Mucosa of rectum (tissue), 2 donors: ENCODE measurements around the gene IFNAR1.
A peak's percentile ranks its signal among the peaks of the same experiment; 100 is the strongest.
"Not testable (repeated sequence)": the region's sequence is repeated elsewhere in the genome, so short reads cannot be mapped to it uniquely, and the experiment has no call there.

Experiments
- H3K27ac ChIP-seq, 2 donors: one replicate each; pipeline ENCODE4 v1.7.0; 2013; ENCODE audit warnings: inconsistent platforms in 2 of 2, low read depth in 2 of 2, low read length in 2 of 2
- H3K27me3 ChIP-seq, 2 donors: one replicate each; pipeline ENCODE4 v1.7.0; 2013; ENCODE audit warnings: low read length in 2 of 2; ENCODE audit not compliant: control insufficient read depth in 2 of 2, insufficient read depth in 2 of 2
- H3K36me3 ChIP-seq, 2 donors: one replicate each; pipeline ENCODE4 v1.7.0; 2013; ENCODE audit warnings: low read length in 2 of 2; ENCODE audit not compliant: control insufficient read depth in 2 of 2, insufficient read depth in 2 of 2
- H3K4me1 ChIP-seq, 2 donors: one replicate each; pipeline ENCODE4 v1.7.0; 2013; ENCODE audit warnings: low read length in 2 of 2, mild to moderate bottlenecking in 1 of 2; ENCODE audit not compliant: control insufficient read depth in 2 of 2, insufficient read depth in 2 of 2
- H3K4me3 ChIP-seq, 2 donors: one replicate each; pipeline ENCODE4 v1.7.0; 2013; ENCODE audit warnings: low read length in 2 of 2
- H3K9ac ChIP-seq, 2 donors: one replicate each; pipeline ENCODE4 v1.7.0; 2013; ENCODE audit warnings: low read length in 2 of 2, low read depth in 1 of 2, mild to moderate bottlenecking in 1 of 2
- H3K9me3 ChIP-seq, 2 donors: one replicate each; pipeline ENCODE4 v1.7.0; 2013; ENCODE audit warnings: low read length in 2 of 2; ENCODE audit not compliant: control insufficient read depth in 2 of 2
- donor health status: healthy.
- donor health status: Normal muscosa, but diverticular disease.

The IFNAR1 gene

GRCh38 chr21:33317786-33318486 is 6.8 kb upstream of the IFNAR1 start:
- H3K9ac ChIP-seq = no peak overlapping the region
- no peak overlapping the region for H3K27ac ChIP-seq
- H3K27me3 ChIP-seq = no peaks in the 10 kb centered on the region
- H3K4me3 ChIP-seq = no peak overlapping the region
- H3K4me1 ChIP-seq = no peaks in the 10 kb centered on the region
- H3K9me3 ChIP-seq = no peaks in the 10 kb centered on the region
- H3K36me3 ChIP-seq = no peaks in the 10 kb centered on the region

- not testable (repeated sequence) for H3K36me3 ChIP-seq, H3K9me3 ChIP-seq, H3K27me3 ChIP-seq, H3K4me3 ChIP-seq, H3K27ac ChIP-seq, H3K9ac ChIP-seq
- peaks cover 0 to 10% of the 10 kb centered on the region in 2 donors for H3K4me1 ChIP-seq
Measured at GRCh38 chr21:33321005-33321404, 3.8 kb upstream of the IFNAR1 start.

- peak overlapping the region; percentile 87 to 93 for H3K4me3 ChIP-seq
Measured at GRCh38 chr21:33323610-33324009, 1.2 kb upstream of the IFNAR1 start.

GRCh38 chr21:33325222-33326067 is 675 bp downstream of the IFNAR1 start:
- Histone ChIP-seq H3K4me3 (peak overlapping the region; percentile 87 to 93), H3K4me1 (peaks cover 10 to 11% of the 10 kb centered on the region in 2 donors), H3K27me3 (no peaks in the 10 kb centered on the region), H3K9ac (peak overlapping the region; percentile 93 to 97), H3K36me3 (no peaks in the 10 kb centered on the region), H3K27ac (peak overlapping the region; percentile 98 to 100), H3K9me3 (no peaks in the 10 kb centered on the region)

More at GRCh38 chr21:33323610-33324009, 1.2 kb upstream of the IFNAR1 start:
- peaks cover 6 to 11% of the 10 kb centered on the region in 2 donors for H3K4me1 ChIP-seq
- H3K9me3 ChIP-seq, H3K27ac ChIP-seq, H3K9ac ChIP-seq, H3K36me3 ChIP-seq, H3K27me3 ChIP-seq: not testable (repeated sequence)

GRCh38 chr21:33327326-33327725 is 2.6 kb downstream of the IFNAR1 start:
- no peaks in the 10 kb centered on the region for H3K27me3 ChIP-seq
- H3K4me1 ChIP-seq = peaks cover 16 to 17% of the 10 kb centered on the region in 2 donors
- no peak overlapping the region for H3K4me3 ChIP-seq
- no peak overlapping the region for H3K9ac ChIP-seq
- H3K36me3 ChIP-seq = peaks cover 9 to 12% of the 10 kb centered on the region in 2 donors
- no peaks in the 10 kb centered on the region for H3K9me3 ChIP-seq
- no peak overlapping the region for H3K27ac ChIP-seq

- H3K4me1 ChIP-seq = peaks cover 16 to 17% of the 10 kb centered on the region in 2 donors
- H3K9ac ChIP-seq = no peak overlapping the region
- no peak overlapping the region for H3K27ac ChIP-seq
- peaks cover 0 to 1% of the 10 kb centered on the region in 2 donors for H3K9me3 ChIP-seq
- no peak overlapping the region for H3K4me3 ChIP-seq
- peaks cover 9 to 12% of the 10 kb centered on the region in 2 donors for H3K36me3 ChIP-seq
- H3K27me3 ChIP-seq = no peaks in the 10 kb centered on the region
Measured at GRCh38 chr21:33327792-33328433, 3.1 kb downstream of the IFNAR1 start.

- Histone ChIP-seq H3K9ac (no peak overlapping the region), H3K4me3 (no peak overlapping the region), H3K27ac (peak overlapping the region in 1 of 2 donors; percentile 45), H3K27me3 (no peaks in the 10 kb centered on the region), H3K4me1 (peaks cover 9 to 16% of the 10 kb centered on the region in 2 donors), H3K9me3 (peaks cover 0 to 5% of the 10 kb centered on the region in 2 donors), H3K36me3 (peaks cover 9 to 15% of the 10 kb centered on the region in 2 donors)
Measured at GRCh38 chr21:33330726-33331125, 6.0 kb downstream of the IFNAR1 start.

- Histone ChIP-seq H3K27ac (peak overlapping the region in 1 of 2 donors; percentile 62), H3K9ac (no peak overlapping the region), H3K36me3 (peaks cover 9 to 15% of the 10 kb centered on the region in 2 donors), H3K9me3 (peaks cover 0 to 5% of the 10 kb centered on the region in 2 donors), H3K4me1 (peaks cover 6 to 10% of the 10 kb centered on the region in 2 donors), H3K4me3 (peak overlapping the region in 1 of 2 donors; percentile 5), H3K27me3 (no peaks in the 10 kb centered on the region)
Measured at GRCh38 chr21:33332143-33332542, 7.4 kb downstream of the IFNAR1 start.

- peaks cover 15% of the 10 kb centered on the region in 2 donors for H3K36me3 ChIP-seq
- no peaks in the 10 kb centered on the region for H3K27me3 ChIP-seq
- H3K4me1 ChIP-seq = peaks cover 6 to 10% of the 10 kb centered on the region in 2 donors
- H3K9me3 ChIP-seq = peaks cover 0 to 5% of the 10 kb centered on the region in 2 donors
- no peak overlapping the region for H3K4me3 ChIP-seq
- no peak overlapping the region for H3K9ac ChIP-seq
- H3K27ac ChIP-seq = no peak overlapping the region
Measured at GRCh38 chr21:33334191-33334590, 9.4 kb downstream of the IFNAR1 start.

GRCh38 chr21:33334824-33335223 is 10.1 kb downstream of the IFNAR1 start:
- Histone ChIP-seq H3K9me3 (peaks cover 0 to 5% of the 10 kb centered on the region in 2 donors), H3K4me3 (no peak overlapping the region), H3K27ac (no peak overlapping the region), H3K4me1 (peaks cover 6 to 10% of the 10 kb centered on the region in 2 donors), H3K27me3 (no peaks in the 10 kb centered on the region), H3K9ac (no peak overlapping the region), H3K36me3 (peaks cover 15% of the 10 kb centered on the region in 2 donors)
